Limb (tissue), 2 donors: ENCODE measurements around the gene PSMF1.

Experiments
- DNase-seq, 2 donors: peaks; one replicate each; pipeline ENCODE4 v3.0.0-alpha.2; 2016; ENCODE audit errors: extremely low spot score in 2 of 2

The PSMF1 gene

GRCh38 chr20:1163653-1164052 is 45.3 kb downstream of the PSMF1 start:
- DNase-seq: no peak

- no peak for DNase-seq
These were observed 46.5 kb downstream of the PSMF1 start for GRCh38 chr20:1164871-1165270.

- no peak for DNase-seq
These were observed 47.1 kb downstream of the PSMF1 start for GRCh38 chr20:1165521-1165920.

GRCh38 chr20:1165941-1166340 is 47.5 kb downstream of the PSMF1 start:
- DNase-seq: no peak

- no peak for DNase-seq
These were observed 48.7 kb downstream of the PSMF1 start for GRCh38 chr20:1166948-1167720.

GRCh38 chr20:1169224-1169623 is 50.8 kb downstream of the PSMF1 start:
- no peak for DNase-seq

GRCh38 chr20:1171461-1172093 is 53.2 kb downstream of the PSMF1 start:
- DNase-seq: peak; percentile 18 to 62

- DNase-seq: no peak
These were observed 55.3 kb downstream of the PSMF1 start for GRCh38 chr20:1173698-1174097.

GRCh38 chr20:1174787-1175186 is 56.4 kb downstream of the PSMF1 start:
- no peak for DNase-seq

GRCh38 chr20:1177680-1178079 is 59.3 kb downstream of the PSMF1 start:
- DNase-seq: no peak

GRCh38 chr20:1178103-1178502 is 59.7 kb downstream of the PSMF1 start:
- no peak for DNase-seq

GRCh38 chr20:1178623-1179022 is 60.2 kb downstream of the PSMF1 start:
- DNase-seq: no peak

GRCh38 chr20:1180949-1181348 is 62.5 kb downstream of the PSMF1 start:
- no peak for DNase-seq

GRCh38 chr20:1182106-1182505 is 63.7 kb downstream of the PSMF1 start:
- DNase-seq: no peak

GRCh38 chr20:1183153-1183552 is 64.8 kb downstream of the PSMF1 start:
- no peak for DNase-seq

- no peak for DNase-seq
These were observed 65.8 kb downstream of the PSMF1 start for GRCh38 chr20:1184260-1184637.

GRCh38 chr20:1184638-1185315 is 66.4 kb downstream of the PSMF1 start, which contains the start of gene TMEM74B:
Gene TMEM74B (minus strand): TSS chr20:1184981. CDS start chr20:1183801, 1,180 bp downstream.
- peak in 1 of 2 donors; percentile 38 for DNase-seq

- DNase-seq: peak in 1 of 2 donors; percentile 47
These were observed 66.9 kb downstream of the PSMF1 start for GRCh38 chr20:1185316-1185741.

GRCh38 chr20:1185790-1186334 is 67.5 kb downstream of the PSMF1 start:
- peak; percentile 19 to 61 for DNase-seq

- DNase-seq: no peak
These were observed 68.1 kb downstream of the PSMF1 start for GRCh38 chr20:1186367-1186991.

- DNase-seq: no peak
These were observed 69.3 kb downstream of the PSMF1 start for GRCh38 chr20:1187605-1188171.
